NCI-H146 (cell line): Measurements from ENCODE around the gene ZNF74.

ENCODE experiments used
- DNase-seq: peaks from one replicate; lab custom pipeline; 2025; lab: John Stamatoyannopoulos, UW

Gene ZNF74

GRCh38 chr22:20420157-20420842, 26.3 kb downstream of the ZNF74 start:
- no peak for DNase-seq

- no peak for DNase-seq
Measured at GRCh38 chr22:20421507-20421874, 27.5 kb downstream of the ZNF74 start.

GRCh38 chr22:20422271-20423007, 28.5 kb downstream of the ZNF74 start:
- DNase-seq: no peak

- no peak for DNase-seq
Measured at GRCh38 chr22:20423008-20423905, 29.3 kb downstream of the ZNF74 start.

GRCh38 chr22:20423906-20424551, 30.1 kb downstream of the ZNF74 start:
- no peak for DNase-seq

GRCh38 chr22:20424568-20424931, 30.6 kb downstream of the ZNF74 start:
- no peak for DNase-seq

GRCh38 chr22:20424932-20425565, 31.1 kb downstream of the ZNF74 start:
- DNase-seq: no peak

- no peak for DNase-seq
Measured at GRCh38 chr22:20425566-20426258, 31.8 kb downstream of the ZNF74 start.

- no peak for DNase-seq
Measured at GRCh38 chr22:20426259-20426615, 32.3 kb downstream of the ZNF74 start.

GRCh38 chr22:20427104-20427944, 33.4 kb downstream of the ZNF74 start:
- no peak for DNase-seq

GRCh38 chr22:20427945-20428417, 34.0 kb downstream of the ZNF74 start:
- no peak for DNase-seq

- DNase-seq: no peak
Measured at GRCh38 chr22:20428496-20429253, 34.7 kb downstream of the ZNF74 start.

- DNase-seq: no peak
Measured at GRCh38 chr22:20429254-20430100, 35.5 kb downstream of the ZNF74 start.

- no peak for DNase-seq
Measured at GRCh38 chr22:20430101-20430719, 36.3 kb downstream of the ZNF74 start.

- DNase-seq: peak; percentile 53
Measured at GRCh38 chr22:20430720-20431510, 37.0 kb downstream of the ZNF74 start.

- peak; percentile 6 for DNase-seq
Measured at GRCh38 chr22:20431511-20432192, 37.7 kb downstream of the ZNF74 start.
